Right cardiac atrium (tissue), 5 donors: ENCODE measurements around the gene ZNF213. TPM values are rescaled to one million over a fixed set of nuclear protein-coding genes. Genes with fewer than 3 reads are reported as not detected.

Experiments
- ATAC-seq, 2 donors: fragments of 200-7000 bp; cut with Tn5 transposase; one replicate each; pipeline versions ENCODE4 v1.8.0 to v1.9.1; 2020; ENCODE audit warnings: moderate library complexity in 2 of 2, mild to moderate bottlenecking in 1 of 2
- DNase-seq, 3 donors: peaks; one replicate each; pipeline ENCODE4 v3.0.0-alpha.2; 2020
- H3K27ac ChIP-seq: one replicate; pipeline ENCODE4 v1.5.1; 2013; ENCODE audit warnings: mild to moderate bottlenecking, low read length, control low read depth, moderate library complexity
- H3K27me3 ChIP-seq: one replicate; pipeline ENCODE4 v1.6.1; 2013; ENCODE audit not compliant: control insufficient read depth, insufficient read depth
- H3K4me1 ChIP-seq: one replicate; pipeline ENCODE4 v1.6.1; 2013; ENCODE audit warnings: low read length; ENCODE audit not compliant: control insufficient read depth, insufficient read depth
- H3K4me3 ChIP-seq: one replicate; pipeline ENCODE4 v1.5.1; 2013; ENCODE audit warnings: low read length, control low read depth
- H3K9me3 ChIP-seq: one replicate; pipeline ENCODE4 v1.6.1; 2013; ENCODE audit warnings: low read length; ENCODE audit not compliant: control insufficient read depth
- WGBS: extraction: QIAGEN DNeasy Blood & Tissue Kit; methylation state at CpG from one replicate; pipeline ENCODE4 v1.1.7; 2013; 5-methylcytosine and 5-hydroxymethylcytosine counted together
- intact Hi-C, 4 donors: fragments of 100-400 bp; cut with DNase I; formaldehyde crosslinking; loops; one replicate each; pipeline versions ENCODE4 v1.11.0 to v1.14.0; 2022 to 2023
- polyA plus RNA-seq: library from polyadenylated mRNA; stranded (reverse); fragments of 200-250 nt; gene quantifications from one replicate; pipeline ENCODE4 v1.2.3, GENCODE V29; 2013
- total RNA-seq, 4 donors: library from RNA; stranded (reverse); fragmentation: NEBNext Ultra II Directional; extraction: Animal tissue kit (Norgen Biotek cat#: 25700); gene quantifications; one replicate each; pipeline ENCODE4 v1.2.1, GENCODE V29; 2021
- donor health status: healthy with polysubstance abuse.
- donor health status: DM: no; HTN: yes; CAD: no.
- donor health status: DM: no; HTN: no; CAD: no.
- donor health status: DM: no; HTN: yes; CAD: no; lungs with severe emphysema.
- donor health status: DM: yes; HTN: yes; CAD: no.

ZNF213 gene
- total and polyA plus RNA-seq, 5 donors, result 6.2 to 8.7 (median 7.2) TPM

- intact Hi-C loops, result no loop called here
- ATAC-seq, result peak; percentile 94
- 1% methylated on average over 62 of the region's 62 CpGs for WGBS
Measured at GRCh38 chr16:3150346-3151218, 15.8 kb downstream of the ZNF213 start.

GRCh38 chr16:3152027-3152276 is 17.1 kb downstream of the ZNF213 start:
- 6% methylated on average over 15 of the region's 15 CpGs for WGBS
- Histone ChIP-seq H3K27me3 (no peaks in the 10 kb centered on the region), H3K4me1 (no peaks in the 10 kb centered on the region), H3K27ac (no peak overlapping the region), H3K9me3 (no peaks in the 10 kb centered on the region), H3K4me3 (peak overlapping the region; percentile 30)
- ATAC-seq (no peak), DNase-seq (peak in 2 of 3 donors; percentile 43 to 69)
- intact Hi-C loops, result no loop called here

More at GRCh38 chr16:3150346-3151218, 15.8 kb downstream of the ZNF213 start:
- peak overlapping the region; percentile 64 for H3K4me3 ChIP-seq
- no peaks in the 10 kb centered on the region for H3K4me1 ChIP-seq
- DNase-seq, result peak; percentile 94 to 98 (median 97)
- H3K27ac ChIP-seq, result peak overlapping the region; percentile 85
- no peaks in the 10 kb centered on the region for H3K9me3 ChIP-seq
- H3K27me3 ChIP-seq, result no peaks in the 10 kb centered on the region

- ATAC-seq (peak; percentile 53 to 62), DNase-seq (peak; percentile 79 to 92 (median 91))
- intact Hi-C loops, result no loop called here
- Histone ChIP-seq H3K27me3 (no peaks in the 10 kb centered on the region), H3K4me1 (no peaks in the 10 kb centered on the region), H3K27ac (peak overlapping the region; percentile 55), H3K9me3 (no peaks in the 10 kb centered on the region), H3K4me3 (peak overlapping the region; percentile 30)
- under 1% methylated on average over 42 of the region's 42 CpGs for WGBS
Measured at GRCh38 chr16:3152277-3152990, 17.6 kb downstream of the ZNF213 start.

DNA sequence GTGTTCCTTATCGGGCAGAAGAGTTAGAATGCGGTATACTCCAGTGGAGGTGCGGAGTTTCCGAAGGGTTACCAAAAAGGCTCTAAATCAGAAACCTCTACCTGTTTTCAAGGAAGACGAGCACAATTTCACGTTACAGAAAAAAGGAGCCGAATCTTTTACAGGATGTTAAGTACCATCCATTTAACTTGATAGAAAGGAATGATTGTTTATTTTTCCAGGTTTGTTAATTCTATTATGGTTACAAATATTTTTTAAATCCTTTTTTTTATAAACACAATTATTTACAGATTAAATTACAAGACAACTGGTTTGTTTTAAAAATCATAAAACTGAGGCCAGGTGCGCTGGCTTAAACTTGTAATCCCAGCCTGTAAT is 18.2 kb downstream of the ZNF213 start:
- H3K27me3 ChIP-seq, result no peaks in the 10 kb centered on the region
- DNase-seq (no peak), ATAC-seq (no peak)
- 11% methylated on average over 8 of the region's 8 CpGs for WGBS
- intact Hi-C loops, result no loop called here
- H3K27ac ChIP-seq, result no peak overlapping the region
- H3K9me3 ChIP-seq, result no peaks in the 10 kb centered on the region
- H3K4me1 ChIP-seq, result no peaks in the 10 kb centered on the region
- H3K4me3 ChIP-seq, result no peak overlapping the region

GRCh38 chr16:3155181-3155580 is 20.4 kb downstream of the ZNF213 start:
- no peaks in the 10 kb centered on the region for H3K9me3 ChIP-seq
- intact Hi-C loops, result no loop called here
- H3K4me1 ChIP-seq, result no peaks in the 10 kb centered on the region
- no peaks in the 10 kb centered on the region for H3K27me3 ChIP-seq
- 62% methylated on average over 2 of the region's 2 CpGs for WGBS
- no peak overlapping the region for H3K27ac ChIP-seq
- DNase-seq (no peak), ATAC-seq (no peak)
- no peak overlapping the region for H3K4me3 ChIP-seq

DNA sequence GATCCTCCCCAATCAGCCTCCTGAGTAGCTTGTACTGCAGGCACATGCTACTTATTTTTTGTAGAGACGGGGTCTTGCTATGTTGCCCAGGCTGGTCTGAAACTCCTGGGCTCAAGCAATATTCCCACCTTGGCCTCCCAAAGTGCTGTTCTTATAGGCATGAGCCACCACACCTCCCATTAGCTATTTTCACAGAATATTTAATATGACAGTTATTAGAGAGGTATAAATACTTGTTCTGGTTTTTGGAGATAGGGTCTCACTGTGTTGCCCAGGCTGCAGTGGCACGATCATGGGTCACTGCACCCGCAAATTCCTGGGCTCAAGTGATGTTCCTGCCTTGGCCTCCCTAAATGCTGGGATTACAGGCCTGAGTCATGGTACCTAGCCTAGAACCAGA is 21.1 kb downstream of the ZNF213 start:
- no peaks in the 10 kb centered on the region for H3K4me1 ChIP-seq
- H3K27me3 ChIP-seq, result no peaks in the 10 kb centered on the region
- H3K4me3 ChIP-seq, result no peak overlapping the region
- no peak for ATAC-seq
- intact Hi-C loops, result no loop called here
- no peak overlapping the region for H3K27ac ChIP-seq
- WGBS, result 95% methylated on average over 3 of the region's 3 CpGs
- DNase-seq, result peak in 1 of 3 donors; percentile 1
- H3K9me3 ChIP-seq, result no peaks in the 10 kb centered on the region

GRCh38 chr16:3157229-3158025 is 22.6 kb downstream of the ZNF213 start:
- Histone ChIP-seq H3K9me3 (no peaks in the 10 kb centered on the region), H3K4me1 (no peaks in the 10 kb centered on the region), H3K4me3 (peak overlapping the region; percentile 82), H3K27ac (peak overlapping the region; percentile 60), H3K27me3 (no peaks in the 10 kb centered on the region)
- DNase-seq (peak; percentile 59 to 75 (median 70)), ATAC-seq (peak; percentile 3 to 35)
- WGBS, result 1% methylated on average over 59 of the region's 59 CpGs
- intact Hi-C loops, result no loop called here

DNA sequence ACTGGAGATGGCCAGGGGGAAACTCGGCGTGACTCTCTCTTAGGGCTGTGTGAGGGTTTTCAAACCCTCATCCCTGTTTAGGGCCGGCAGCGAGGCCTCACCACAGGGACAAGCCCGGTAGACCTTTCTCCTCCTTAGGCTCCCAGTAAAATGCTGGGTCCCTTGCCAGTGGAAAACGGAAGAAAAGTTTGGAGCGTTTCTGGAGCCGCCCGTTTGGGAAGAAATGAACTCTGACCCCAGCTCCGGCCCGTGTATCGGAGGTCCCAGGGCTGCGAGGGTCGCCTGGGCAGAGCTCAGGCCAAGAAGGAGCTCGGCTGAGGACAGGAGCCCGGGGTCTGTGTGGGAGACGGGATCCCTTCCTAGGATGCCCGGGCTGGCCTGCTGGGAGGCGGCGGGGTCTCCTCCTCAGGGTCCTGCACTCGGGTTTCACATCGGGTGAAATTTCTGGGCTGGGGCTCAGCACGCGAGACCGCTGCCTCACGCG is 23.2 kb downstream of the ZNF213 start:
- peak overlapping the region; percentile 60 for H3K27ac ChIP-seq

GRCh38 chr16:3158510-3159314 is 23.9 kb downstream of the ZNF213 start:
- no peaks in the 10 kb centered on the region for H3K4me1 ChIP-seq
- WGBS, result under 1% methylated on average over 69 of the region's 70 CpGs
- ATAC-seq (peak; percentile 94), DNase-seq (peak; percentile 87 to 93 (median 91))
- peak overlapping the region; percentile 82 for H3K27ac ChIP-seq
- H3K27me3 ChIP-seq, result no peaks in the 10 kb centered on the region
- H3K4me3 ChIP-seq, result peak overlapping the region; percentile 82
- intact Hi-C loops, result no loop called here
- H3K9me3 ChIP-seq, result no peaks in the 10 kb centered on the region

More for the DNA sequence above, 23.2 kb downstream of the ZNF213 start:
- peak in 1 of 3 donors; percentile 68 for DNase-seq
- intact Hi-C loops, result no loop called here
- peak; percentile 30 to 45 for ATAC-seq
- WGBS, result under 1% methylated on average over 27 of the region's 27 CpGs
- Histone ChIP-seq H3K27me3 (no peaks in the 10 kb centered on the region), H3K9me3 (no peaks in the 10 kb centered on the region), H3K4me3 (peak overlapping the region; percentile 82), H3K4me1 (no peaks in the 10 kb centered on the region)
